HEK293 (cell line): Measurements from ENCODE around the gene POLH.
"Not testable (repeated sequence)": the region's sequence is repeated elsewhere in the genome, so short reads cannot be mapped to it uniquely, and the experiment has no call there.

ENCODE experiments used
- CTCF ChIA-PET: fragments of 350-600 bp; formaldehyde crosslinking; extraction: SDS; loops from one replicate; lab custom pipeline; 2021; ENCODE audit warnings: antibody characterized with exemption; lab: Yijun Ruan, JAX
- POLR2A ChIA-PET: fragments of 300-600 bp; formaldehyde crosslinking; extraction: SDS; loops from one replicate; lab custom pipeline; 2020; ENCODE audit warnings: antibody characterized with exemption, inconsistent platforms; lab: Yijun Ruan, JAX
- H3K27ac ChIP-seq: fragments of 200-500 bp; sonication (Bioruptor generic); 2 replicates; pipeline ENCODE4 v1.5.1; 2014; ENCODE audit warnings: low read depth, low read length, control low read depth, inconsistent platforms; ENCODE audit errors: extremely low read depth
- H3K36me3 ChIP-seq, 2 experiments: fragments of 200-500 bp in 1 of 2; sonication (Bioruptor generic) in 1 of 2; 1 replicate in 1 of 2; 2 replicates in 1 of 2; pipeline ENCODE4 v1.5.1; 2014 to 2017; ENCODE audit warnings: inconsistent platforms in 2 of 2, low read length in 2 of 2; ENCODE audit not compliant: control insufficient read depth in 2 of 2, insufficient read depth in 1 of 2
- H3K4me1 ChIP-seq: fragments of 200-500 bp; sonication (Bioruptor generic); 2 replicates; pipeline ENCODE4 v1.5.1; 2014; ENCODE audit warnings: mild to moderate bottlenecking, low read length, inconsistent platforms; ENCODE audit not compliant: control insufficient read depth, insufficient read depth
- H3K4me3 ChIP-seq: 2 replicates; pipeline ENCODE4 v1.5.1; 2011; ENCODE audit warnings: low read depth, mild to moderate bottlenecking, control low read depth, low read length, moderate library complexity
- H3K9me3 ChIP-seq: fragments of 200-500 bp; sonication (Bioruptor generic); 2 replicates; pipeline ENCODE4 v1.5.1; 2014; ENCODE audit warnings: low read depth, low read length, inconsistent platforms; ENCODE audit not compliant: control insufficient read depth, insufficient read depth
- EGR2 ChIP-seq: fragments of 450-650 bp; formaldehyde crosslinking; IDR thresholded peaks from 2 replicates; pipeline ENCODE4 v1.5.1; 2016; ENCODE audit warnings: low read depth, missing biosample characterization, missing genetic modification characterization
- FEZF1 ChIP-seq: fragments of 450-650 bp; formaldehyde crosslinking; IDR thresholded peaks from 2 replicates; pipeline ENCODE4 v1.5.1; 2016; ENCODE audit warnings: missing biosample characterization, missing genetic modification characterization
- PRDM1 ChIP-seq: fragments of 450-650 bp; formaldehyde crosslinking; IDR thresholded peaks from 2 replicates; pipeline ENCODE4; 2016; ENCODE audit warnings: missing biosample characterization, missing genetic modification characterization
- YY1 ChIP-seq: fragments of 450-650 bp; formaldehyde crosslinking; IDR thresholded peaks from 2 replicates; pipeline ENCODE4 v1.5.1; 2018; ENCODE audit warnings: missing biosample characterization, missing genetic modification characterization
- YY2 ChIP-seq: fragments of 450-650 bp; formaldehyde crosslinking; IDR thresholded peaks from 2 replicates; pipeline ENCODE4 v1.5.1; 2016; ENCODE audit warnings: missing biosample characterization, missing genetic modification characterization
- ZEB2 ChIP-seq: fragments of 450-650 bp; formaldehyde crosslinking; IDR thresholded peaks from 2 replicates; pipeline ENCODE4 v1.5.1; 2016; ENCODE audit warnings: missing biosample characterization, missing genetic modification characterization
- ZNF146 ChIP-seq: fragments of 450-650 bp; formaldehyde crosslinking; IDR thresholded peaks from 2 replicates; pipeline ENCODE4 v1.5.1; 2016; ENCODE audit warnings: missing biosample characterization, missing genetic modification characterization
- ZNF184 ChIP-seq: fragments of 450-650 bp; IDR thresholded peaks from 2 replicates; pipeline ENCODE4 v1.5.1; 2018; ENCODE audit warnings: missing biosample characterization, mild to moderate bottlenecking, missing genetic modification characterization
- ZNF202 ChIP-seq: fragments of 450-650 bp; formaldehyde crosslinking; IDR thresholded peaks from 2 replicates; pipeline ENCODE4 v1.5.1; 2016; ENCODE audit warnings: missing biosample characterization, missing genetic modification characterization, borderline replicate concordance
- ZNF223 ChIP-seq: fragments of 450-650 bp; formaldehyde crosslinking; IDR thresholded peaks from 2 replicates; pipeline ENCODE4 v1.5.1; 2016; ENCODE audit warnings: missing biosample characterization, missing genetic modification characterization
- ZNF335 ChIP-seq: fragments of 450-650 bp; formaldehyde crosslinking; conservative IDR thresholded peaks from 2 replicates; pipeline ENCODE4 v1.5.1; 2016; ENCODE audit warnings: missing biosample characterization, missing genetic modification characterization
- ZNF394 ChIP-seq: fragments of 450-650 bp; formaldehyde crosslinking; IDR thresholded peaks from 2 replicates; pipeline ENCODE4 v1.5.1; 2016; ENCODE audit warnings: missing biosample characterization, missing genetic modification characterization, mild to moderate bottlenecking, moderate library complexity, borderline replicate concordance
- ZNF560 ChIP-seq: fragments of 450-650 bp; formaldehyde crosslinking; IDR thresholded peaks from 2 replicates; pipeline ENCODE4 v1.5.1; 2017; ENCODE audit warnings: missing biosample characterization, missing genetic modification characterization, borderline replicate concordance
- ZNF621 ChIP-seq: fragments of 450-650 bp; formaldehyde crosslinking; IDR thresholded peaks from 2 replicates; pipeline ENCODE4 v1.5.1; 2017; ENCODE audit warnings: missing biosample characterization, missing genetic modification characterization
- ZNF654 ChIP-seq: fragments of 450-650 bp; formaldehyde crosslinking; IDR thresholded peaks from 2 replicates; pipeline ENCODE4 v1.5.1; 2016; ENCODE audit warnings: low read depth, missing biosample characterization, missing genetic modification characterization
- ZNF677 ChIP-seq: fragments of 450-650 bp; IDR thresholded peaks from 2 replicates; pipeline ENCODE4 v1.5.0; 2018; ENCODE audit warnings: missing biosample characterization, mild to moderate bottlenecking, missing genetic modification characterization, moderate library complexity
- TF ChIP-seq, protein P1 (sequence below): fragments of 450-650 bp; formaldehyde crosslinking; IDR thresholded peaks from 2 replicates; pipeline ENCODE4 v1.5.1; 2016; ENCODE audit warnings: missing biosample characterization, missing genetic modification characterization
- TF ChIP-seq, protein P2 (sequence below): fragments of 450-650 bp; formaldehyde crosslinking; IDR thresholded peaks from 2 replicates; pipeline ENCODE4 v1.5.1; 2016; ENCODE audit warnings: missing biosample characterization, missing genetic modification characterization
- TF ChIP-seq, protein P3 (sequence below): fragments of 450-650 bp; formaldehyde crosslinking; IDR thresholded peaks from 2 replicates; pipeline ENCODE4 v1.5.1; 2017; ENCODE audit warnings: missing biosample characterization, missing genetic modification characterization

The POLH gene

DNA sequence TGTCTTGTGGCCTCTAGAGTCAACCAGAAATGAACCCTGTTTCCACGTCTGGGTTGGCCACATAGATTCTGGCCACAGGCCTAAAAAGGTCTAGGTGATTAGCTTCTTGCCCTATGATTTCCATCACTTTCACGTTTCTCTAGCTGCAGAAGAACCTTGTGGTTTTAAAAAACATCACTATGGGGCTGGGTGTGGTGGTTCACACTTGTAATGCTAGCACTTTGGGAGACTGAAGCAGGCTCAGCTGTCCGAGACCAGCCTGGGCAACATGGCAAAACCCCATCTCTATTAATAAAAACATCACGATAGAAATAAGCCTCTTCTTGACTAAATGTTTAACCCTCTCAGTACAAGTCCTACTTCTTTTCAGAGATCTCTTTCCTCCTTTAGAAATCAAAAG is 31.5 kb upstream of the POLH start (continued):
- TF ChIP-seq, protein P1, sequence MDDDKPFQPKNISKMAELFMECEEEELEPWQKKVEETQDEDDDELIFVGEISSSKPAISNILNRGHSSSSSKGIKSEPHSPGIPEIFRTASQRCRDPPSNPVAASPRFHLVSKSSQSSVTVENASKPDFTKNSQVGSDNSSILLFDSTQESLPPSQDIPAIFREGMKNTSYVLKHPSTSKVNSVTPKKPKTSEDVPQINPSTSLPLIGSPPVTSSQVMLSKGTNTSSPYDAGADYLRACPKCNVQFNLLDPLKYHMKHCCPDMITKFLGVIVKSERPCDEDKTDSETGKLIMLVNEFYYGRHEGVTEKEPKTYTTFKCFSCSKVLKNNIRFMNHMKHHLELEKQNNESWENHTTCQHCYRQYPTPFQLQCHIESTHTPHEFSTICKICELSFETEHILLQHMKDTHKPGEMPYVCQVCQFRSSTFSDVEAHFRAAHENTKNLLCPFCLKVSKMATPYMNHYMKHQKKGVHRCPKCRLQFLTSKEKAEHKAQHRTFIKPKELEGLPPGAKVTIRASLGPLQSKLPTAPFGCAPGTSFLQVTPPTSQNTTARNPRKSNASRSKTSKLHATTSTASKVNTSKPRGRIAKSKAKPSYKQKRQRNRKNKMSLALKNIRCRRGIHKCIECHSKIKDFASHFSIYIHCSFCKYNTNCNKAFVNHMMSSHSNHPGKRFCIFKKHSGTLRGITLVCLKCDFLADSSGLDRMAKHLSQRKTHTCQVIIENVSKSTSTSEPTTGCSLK (tag by site-specific recombination), result no peak
- no peak for TF ChIP-seq ZNF677
- TF ChIP-seq ZNF146 (tag by site-specific recombination), result no peak
- TF ChIP-seq YY1 (tag by site-specific recombination), result no peak
- TF ChIP-seq ZNF223, result no peak

DNA sequence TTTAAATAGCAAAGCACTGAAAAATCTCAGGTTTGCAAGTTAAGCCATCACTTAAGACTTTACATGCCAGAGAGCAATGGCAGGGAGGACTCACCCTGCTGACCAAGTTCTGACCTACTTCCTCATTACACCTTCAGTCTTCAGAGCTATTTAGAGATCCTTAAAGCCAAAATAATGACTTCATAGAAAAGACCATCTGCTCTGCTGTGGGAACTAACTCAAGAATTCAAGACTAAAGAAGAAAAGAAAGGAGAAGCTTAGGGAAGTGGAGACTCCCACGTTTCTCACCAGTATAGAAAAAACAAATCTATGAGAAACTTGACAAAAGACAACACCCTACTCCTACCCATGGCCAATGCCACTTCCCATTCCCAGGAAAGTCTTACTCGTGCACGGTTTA is 28.8 kb upstream of the POLH start:
- POLR2A ChIA-PET, result interaction anchor here (1.2 to 1.5 kb wide), 2 partner anchors 28 to 29 kb away, joined by 3 read pairs; partner anchors contain the start of genes POLH and XPO5
- CTCF ChIA-PET, result interaction anchor here (1.0 to 1.8 kb wide), 2 partner anchors 40 to 61 kb away, joined by 3 to 6 read pairs; no protein-coding TSS in a partner anchor

DNA sequence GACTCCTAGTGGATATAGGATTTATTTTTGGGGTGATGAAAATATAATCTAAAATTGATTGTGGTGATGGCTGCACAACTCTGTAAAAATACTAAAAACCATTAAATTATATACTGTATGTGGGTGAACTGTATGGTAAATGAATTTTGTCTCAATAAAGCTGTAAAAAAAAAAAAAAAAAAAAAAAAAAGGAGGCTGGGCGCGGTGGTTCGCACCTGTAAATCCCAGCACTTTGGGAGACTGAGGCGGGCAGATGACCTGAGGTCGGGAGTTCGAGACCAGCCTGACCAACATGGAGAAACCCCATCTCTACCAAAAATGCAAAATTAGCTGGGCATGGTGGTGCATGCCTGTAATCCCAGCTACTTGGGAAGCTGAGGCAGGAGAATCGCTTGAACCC is 18.4 kb upstream of the POLH start:
- not testable (repeated sequence) for H3K27ac ChIP-seq, H3K4me1 ChIP-seq, H3K4me3 ChIP-seq, H3K9me3 ChIP-seq
- CTCF ChIA-PET, result interaction anchor here (1.1 kb wide), 1 partner anchor 15 kb away, joined by 3 read pairs; no protein-coding TSS in a partner anchor
- POLR2A ChIA-PET, result interaction anchor here (0.7 kb wide), 1 partner anchor 35 kb away, joined by 8 read pairs; no protein-coding TSS in a partner anchor
- H3K36me3 ChIP-seq, result peaks cover 83 to 94% of the 10 kb centered on the region in 2 experiments

More for the DNA sequence above, 28.8 kb upstream of the POLH start:
- H3K4me3 ChIP-seq, result no peak overlapping the region
- peaks cover 91 to 97% of the 10 kb centered on the region in 2 experiments for H3K36me3 ChIP-seq
- TF ChIP-seq ZNF621 (tag by site-specific recombination), result no peak
- TF ChIP-seq ZNF394 (tag by site-specific recombination), result peak; percentile 41; the same call in 1 of the 2 replicates
- no peak overlapping the region for H3K27ac ChIP-seq
- no peaks in the 10 kb centered on the region for H3K9me3 ChIP-seq
- no peaks in the 10 kb centered on the region for H3K4me1 ChIP-seq

DNA sequence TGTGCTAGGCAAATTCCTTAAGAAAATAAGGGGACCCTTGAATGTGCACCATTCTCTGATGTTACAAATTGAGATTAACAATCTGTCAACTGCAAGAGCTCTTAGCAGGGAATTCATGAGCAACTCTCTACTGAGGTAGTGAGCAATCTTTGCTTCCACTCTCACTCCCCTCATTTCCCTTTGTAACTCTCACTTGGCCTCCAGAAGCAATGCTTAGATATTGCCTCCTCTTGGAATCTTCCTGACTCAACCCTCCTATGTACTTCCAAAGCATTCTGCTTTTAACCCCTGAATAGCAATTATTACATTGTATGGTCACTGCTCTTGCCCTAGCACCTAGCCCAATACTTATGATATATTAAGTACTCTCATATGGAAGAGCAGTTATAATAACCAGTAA is 16.7 kb upstream of the POLH start:
- Histone ChIP-seq H3K4me3 (no peak overlapping the region), H3K27ac (no peak overlapping the region), H3K36me3 (peaks cover 85 to 96% of the 10 kb centered on the region in 2 experiments), H3K9me3 (no peaks in the 10 kb centered on the region), H3K4me1 (no peaks in the 10 kb centered on the region)
- CTCF ChIA-PET, result interaction anchor here (0.5 to 1.0 kb wide), 2 partner anchors 49 to 211 kb away, joined by 3 read pairs; partner anchors contain the start of gene VEGFA
- peak; percentile 94 for TF ChIP-seq PRDM1
- no peak for TF ChIP-seq YY2 (tag by site-specific recombination)
- POLR2A ChIA-PET, result interaction anchor here (1.0 kb wide), 1 partner anchor 11 kb away, joined by 3 read pairs; no protein-coding TSS in a partner anchor

DNA sequence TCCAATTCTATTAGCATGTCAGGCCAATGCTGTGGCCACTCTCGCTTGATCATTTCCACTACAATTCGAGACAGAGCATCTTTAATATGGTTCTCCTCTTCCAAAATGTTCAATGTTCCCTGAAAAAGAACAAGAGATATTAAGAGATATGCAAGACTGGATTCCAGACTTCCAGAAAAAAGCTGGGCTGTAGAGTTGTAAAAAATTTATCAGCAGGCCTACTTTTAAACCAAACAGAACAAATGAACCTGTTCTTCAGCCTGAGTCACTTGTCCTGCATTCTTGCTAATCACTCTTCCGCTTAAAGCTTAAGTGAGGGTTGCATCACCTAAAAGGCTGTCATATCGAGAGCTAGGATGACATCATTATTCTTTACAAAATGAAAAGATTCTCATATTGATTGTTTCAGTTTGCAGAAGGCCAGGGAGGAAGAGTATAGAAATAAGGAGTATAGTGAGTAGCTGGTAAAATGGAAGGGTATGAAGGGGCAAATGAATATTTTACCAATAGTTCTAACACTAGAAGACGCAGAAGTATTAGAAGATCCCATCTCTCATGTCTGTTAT is 5.0 kb upstream of the POLH start:
- Histone ChIP-seq H3K36me3 (peaks cover 67% of the 10 kb centered on the region in 2 experiments), H3K4me1 (no peaks in the 10 kb centered on the region), H3K9me3 (no peaks in the 10 kb centered on the region), H3K4me3 (no peak overlapping the region), H3K27ac (no peak overlapping the region)
- ChIA-PET POLR2A (interaction anchor here (0.6 to 1.5 kb wide), 7 partner anchors 14 to 142 kb away, joined by 3 to 5 read pairs (median 4); partner anchors contain the start of genes GTPBP2, POLR1C and YIPF3), CTCF (interaction anchor here (1.2 to 1.6 kb wide), 2 partner anchors 25 to 508 kb away, joined by 4 read pairs; no protein-coding TSS in a partner anchor)
- TF ChIP-seq, protein P2, sequence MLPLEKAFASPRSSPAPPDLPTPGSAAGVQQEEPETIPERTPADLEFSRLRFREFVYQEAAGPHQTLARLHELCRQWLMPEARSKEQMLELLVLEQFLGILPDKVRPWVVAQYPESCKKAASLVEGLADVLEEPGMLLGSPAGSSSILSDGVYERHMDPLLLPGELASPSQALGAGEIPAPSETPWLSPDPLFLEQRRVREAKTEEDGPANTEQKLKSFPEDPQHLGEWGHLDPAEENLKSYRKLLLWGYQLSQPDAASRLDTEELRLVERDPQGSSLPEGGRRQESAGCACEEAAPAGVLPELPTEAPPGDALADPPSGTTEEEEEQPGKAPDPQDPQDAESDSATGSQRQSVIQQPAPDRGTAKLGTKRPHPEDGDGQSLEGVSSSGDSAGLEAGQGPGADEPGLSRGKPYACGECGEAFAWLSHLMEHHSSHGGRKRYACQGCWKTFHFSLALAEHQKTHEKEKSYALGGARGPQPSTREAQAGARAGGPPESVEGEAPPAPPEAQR (tag by site-specific recombination), result no peak
- TF ChIP-seq ZNF335 (peak; percentile 36; the same call in 1 of the 2 replicates), ZNF560 (tag by site-specific recombination) (no peak), FEZF1 (tag by site-specific recombination) (no peak), ZEB2 (tag by site-specific recombination) (peak; percentile 78; the same call in 1 of the 2 replicates), EGR2 (tag by site-specific recombination) (no peak), ZNF654 (tag by site-specific recombination) (no peak), ZNF184 (tag by site-specific recombination) (0 out of 2 replicates have a peak, but pooled peaks have one; percentile 16), ZNF202 (tag by site-specific recombination) (no peak)
- TF ChIP-seq, protein P3, sequence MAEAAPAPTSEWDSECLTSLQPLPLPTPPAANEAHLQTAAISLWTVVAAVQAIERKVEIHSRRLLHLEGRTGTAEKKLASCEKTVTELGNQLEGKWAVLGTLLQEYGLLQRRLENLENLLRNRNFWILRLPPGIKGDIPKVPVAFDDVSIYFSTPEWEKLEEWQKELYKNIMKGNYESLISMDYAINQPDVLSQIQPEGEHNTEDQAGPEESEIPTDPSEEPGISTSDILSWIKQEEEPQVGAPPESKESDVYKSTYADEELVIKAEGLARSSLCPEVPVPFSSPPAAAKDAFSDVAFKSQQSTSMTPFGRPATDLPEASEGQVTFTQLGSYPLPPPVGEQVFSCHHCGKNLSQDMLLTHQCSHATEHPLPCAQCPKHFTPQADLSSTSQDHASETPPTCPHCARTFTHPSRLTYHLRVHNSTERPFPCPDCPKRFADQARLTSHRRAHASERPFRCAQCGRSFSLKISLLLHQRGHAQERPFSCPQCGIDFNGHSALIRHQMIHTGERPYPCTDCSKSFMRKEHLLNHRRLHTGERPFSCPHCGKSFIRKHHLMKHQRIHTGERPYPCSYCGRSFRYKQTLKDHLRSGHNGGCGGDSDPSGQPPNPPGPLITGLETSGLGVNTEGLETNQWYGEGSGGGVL (tag by site-specific recombination), result 0 out of 2 replicates have a peak, but pooled peaks have one; percentile 17
